Heart right ventricle (tissue), 16 donors: Measurements from ENCODE around the gene FOXN3. TPM values are rescaled to one million over a fixed set of nuclear protein-coding genes. Genes with fewer than 3 reads are reported as not detected.
A peak's percentile ranks its signal among the peaks of the same experiment; 100 is the strongest.

Source experiments
- ATAC-seq, 8 donors: fragments of 200-7000 bp; cut with Tn5 transposase; one replicate each; pipeline ENCODE4 v1.9.1; 2020; ENCODE audit warnings: mild to moderate bottlenecking in 8 of 8, moderate library complexity in 8 of 8, moderate number of reproducible peaks in 1 of 8
- DNase-seq, 2 donors: peaks; one replicate each; pipeline ENCODE4 v3.0.0-alpha.2; 2020
- H3K27ac ChIP-seq, 10 donors: fragments of 200-600 bp; sonication (generic) in 2 of 10; one replicate each; pipeline versions ENCODE4 v1.5.0 to v1.8.0; 2020 to 2022; ENCODE audit warnings: mild to moderate bottlenecking in 3 of 10
- H3K27me3 ChIP-seq, 7 donors: fragments of 200-600 bp; one replicate each; pipeline ENCODE4 v1.8.0; 2021 to 2022; ENCODE audit warnings: mild to moderate bottlenecking in 2 of 7
- H3K36me3 ChIP-seq, 9 donors: fragments of 200-600 bp; sonication (generic) in 1 of 9; one replicate each; pipeline versions ENCODE4 v1.5.0 to v1.8.0; 2020 to 2022; ENCODE audit warnings: mild to moderate bottlenecking in 2 of 9
- H3K4me1 ChIP-seq, 9 donors: fragments of 200-600 bp; sonication (generic) in 1 of 9; one replicate each; pipeline versions ENCODE4 v1.5.0 to v1.8.0; 2020 to 2022; ENCODE audit warnings: mild to moderate bottlenecking in 4 of 9
- H3K4me3 ChIP-seq, 10 donors: fragments of 200-600 bp; sonication (generic) in 2 of 10; one replicate each; pipeline versions ENCODE4 v1.5.0 to v1.8.0; 2020 to 2022; ENCODE audit warnings: mild to moderate bottlenecking in 7 of 10, moderate library complexity in 2 of 10
- H3K9me3 ChIP-seq, 11 donors: fragments of 200-600 bp in 10 of 11; sonication (generic) in 2 of 11; one replicate each; pipeline versions ENCODE4 v1.5.0 to v1.8.0; 2013 to 2022; ENCODE audit warnings: mild to moderate bottlenecking in 2 of 11, control low read depth in 1 of 11, moderate library complexity in 1 of 11
- CTCF ChIP-seq, 9 donors: fragments of 200-600 bp; sonication (generic) in 2 of 9; IDR thresholded peaks; one replicate each; pipeline versions ENCODE4 v1.5.0 to v1.8.0; 2021 to 2022; ENCODE audit warnings: antibody characterized with exemption in 9 of 9, mild to moderate bottlenecking in 5 of 9, moderate library complexity in 1 of 9
- WGBS, 2 donors: extraction: QIAGEN DNeasy Blood & Tissue Kit; methylation state at CpG; one replicate each; pipeline ENCODE4 v1.1.7; 2013; ENCODE audit warnings: inconsistent platforms in 1 of 2; 5-methylcytosine and 5-hydroxymethylcytosine counted together
- intact Hi-C, 10 donors: fragments of 100-400 bp; cut with DNase I; formaldehyde crosslinking; loops; one replicate each; pipeline versions ENCODE4 v1.11.1 to v1.14.2; 2022
- polyA plus RNA-seq, 2 donors: library from polyadenylated mRNA; stranded (reverse); fragments of 200-250 nt; gene quantifications; one replicate each; pipeline ENCODE4 v1.2.3, GENCODE V29; 2013
- total RNA-seq, 10 donors: library from RNA; stranded (reverse); fragmentation: NEBNext Ultra II Directional in 3 of 10; extraction: Animal tissue kit (Norgen Biotek cat#: 25700) in 3 of 10; gene quantifications; one replicate each; pipeline versions ENCODE4 v1.2.1 to v1.2.4, GENCODE V29; 2021 to 2023
- donor health status: Arrhythmogenic right ventricular cardiomyopathy.
- donor health status: ischemic (EF 13 %, LVEDD 7.1; RV severe dilation, severe dysfunction).
- donor health status: healthy with polysubstance abuse.
- donor health status: DM: no; HTN: yes; CAD: no.
- donor health status: DM: no; HTN: no; CAD: no.
- donor health status: ischemic (EF 25% LVEDD 6.9; RV normal size, moderate dysfunction).
- donor health status: ischemic (EF 25% LVEDD 5.7; RV mildly dilated, moderate dysfunction).
- donor health status: healthy.
- donor health status: DM: yes; HTN: yes; CAD: no.
- donor health status: Ischemic cardiomyopathy.
- donor health status: ischemic (EF 35%, LVEDD 5.7; RV mildly dilated, moderate dysfunction).
- donor health status: nonischemic (EF 11% LVEDD 7.7; RV severe dilation, severe dysfunction).
- donor health status: DM: yes; HTN: yes; CAD: no.
- donor health status: PGD.
- donor health status: ischemic (EF 29% LVEDD 5.4; RV normal size, mild dysfunction).
- donor health status: nonischemic (EF 23%, LVEDD 6.1; RV moderate dilation, normal function).

Gene FOXN3
- total and polyA plus RNA-seq, 12 donors, result 13.0 to 150 (median 107) TPM

DNA sequence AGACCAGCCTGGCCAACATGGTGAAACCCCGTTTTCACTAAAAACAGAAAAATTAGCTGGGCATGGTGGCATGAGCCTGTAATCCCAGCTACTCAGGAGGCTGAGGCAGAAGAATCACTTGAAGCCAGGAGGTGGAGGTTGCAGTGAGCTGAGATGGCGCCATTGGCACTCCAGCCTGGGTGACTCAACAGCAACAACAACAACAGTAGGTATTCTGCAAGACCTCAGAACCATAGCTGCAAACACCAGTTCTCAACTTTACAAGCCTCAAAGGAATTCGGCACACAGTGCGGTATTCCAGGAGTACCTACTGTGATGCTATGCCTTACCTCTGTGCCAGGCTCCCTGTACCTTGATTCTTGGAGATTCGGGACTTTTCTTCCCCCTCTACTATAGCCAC lies 15.8 kb downstream of the FOXN3 start:
- DNase-seq, result no peak
- Histone ChIP-seq H3K4me1 (peaks cover 2 to 63% (median 25%) of the 10 kb centered on the region in 9 donors), H3K36me3 (peaks cover 0 to 17% (median 0%) of the 10 kb centered on the region in 9 donors), H3K27ac (no peak overlapping the region), H3K27me3 (no peaks in the 10 kb centered on the region), H3K4me3 (no peak overlapping the region), H3K9me3 (no peaks in the 10 kb centered on the region)
- ATAC-seq, result no peak
- intact Hi-C loops, result no loop called here
- TF ChIP-seq CTCF (IDR thresholded peaks at IDR 0.05), result no peak
- WGBS, 2 donors, result 86 to 91% methylated on average over 5 of the region's 5 CpGs

- intact Hi-C loops, result no loop called here
- peaks cover 2 to 63% (median 26%) of the 10 kb centered on the region in 9 donors for H3K4me1 ChIP-seq
- H3K27ac ChIP-seq, result no peak overlapping the region
These were observed 16.5 kb downstream of the FOXN3 start for GRCh38 chr14:89400529-89400928.

GRCh38 chr14:89399594-89400068 lies 17.4 kb downstream of the FOXN3 start:
- Histone ChIP-seq H3K9me3 (no peaks in the 10 kb centered on the region), H3K4me1 (peaks cover 2 to 68% (median 35%) of the 10 kb centered on the region in 9 donors), H3K36me3 (peaks cover 0 to 5% (median 0%) of the 10 kb centered on the region in 9 donors), H3K27ac (peak overlapping the region in 6 of 10 donors; percentile 2 to 49 (median 38)), H3K27me3 (no peaks in the 10 kb centered on the region), H3K4me3 (peak overlapping the region in 5 of 10 donors; percentile 17 to 38 (median 26))
- intact Hi-C loops, result loop anchor here in 1 of 10 donors (10.0 kb wide), 1 partner anchor 95 kb away; no protein-coding TSS in a partner anchor
- 23 to 27% methylated on average over 10 of the region's 10 CpGs for WGBS, 2 donors
- DNase-seq (peak in 1 of 2 donors; percentile 38), ATAC-seq (peak; percentile 49 to 79 (median 70))
- no peak for TF ChIP-seq CTCF (IDR thresholded peaks at IDR 0.05)

More at GRCh38 chr14:89400529-89400928, 16.5 kb downstream of the FOXN3 start:
- H3K4me3 ChIP-seq, result no peak overlapping the region
- no peaks in the 10 kb centered on the region for H3K9me3 ChIP-seq
- WGBS, 2 donors, result 95 to 100% methylated on average over 2 of the region's 2 CpGs
- ATAC-seq, result no peak
- H3K36me3 ChIP-seq, result peaks cover 0 to 10% (median 0%) of the 10 kb centered on the region in 9 donors
- no peak for TF ChIP-seq CTCF (IDR thresholded peaks at IDR 0.05)
- DNase-seq, result no peak
- H3K27me3 ChIP-seq, result no peaks in the 10 kb centered on the region

- H3K4me1 ChIP-seq, result peaks cover 2 to 72% (median 38%) of the 10 kb centered on the region in 9 donors
- no peak for TF ChIP-seq CTCF (IDR thresholded peaks at IDR 0.05)
- WGBS, 2 donors, result 55% methylated on average over 7 of the region's 7 CpGs
- no peaks in the 10 kb centered on the region for H3K27me3 ChIP-seq
- peak overlapping the region in 6 of 10 donors; percentile 2 to 49 (median 38) for H3K27ac ChIP-seq
- intact Hi-C loops, result loop anchor here in 1 of 10 donors (10.0 kb wide), 1 partner anchor 94 kb away; no protein-coding TSS in a partner anchor
- DNase-seq (no peak), ATAC-seq (peak in 7 of 8 donors; percentile 40 to 75 (median 49))
- peaks cover 0 to 5% (median 0%) of the 10 kb centered on the region in 9 donors for H3K36me3 ChIP-seq
- peak overlapping the region in 5 of 10 donors; percentile 17 to 38 (median 26) for H3K4me3 ChIP-seq
- H3K9me3 ChIP-seq, result no peaks in the 10 kb centered on the region
These were observed 17.9 kb downstream of the FOXN3 start for GRCh38 chr14:89399157-89399556.
